Uterus (tissue), 4 donors: ENCODE results near the gene CFAP20DC. TPM values are rescaled to one million over a fixed set of nuclear protein-coding genes. Genes with fewer than 3 reads are reported as not detected.

Source experiments
- DNase-seq, 2 donors: peaks; one replicate each; pipeline ENCODE4 v3.0.0-alpha.2; 2019 to 2020
- H3K27ac ChIP-seq, 2 donors: fragments of 200-600 bp; sonication (generic); 1 replicate in 1 of 2; 2 replicates in 1 of 2; pipeline ENCODE4 v1.5.1; 2016 to 2018
- H3K27me3 ChIP-seq, 2 donors: fragments of 200-600 bp; sonication (generic); one replicate each; pipeline ENCODE4 v1.5.1; 2018 to 2019; ENCODE audit warnings: control low read depth in 1 of 2
- H3K36me3 ChIP-seq, 2 donors: fragments of 200-600 bp; sonication (generic); one replicate each; pipeline ENCODE4 v1.5.1; 2019; ENCODE audit warnings: control low read depth in 1 of 2
- H3K4me1 ChIP-seq, 2 donors: fragments of 200-600 bp; sonication (generic); one replicate each; pipeline ENCODE4 v1.5.1; 2018 to 2019; ENCODE audit warnings: control low read depth in 1 of 2
- H3K4me3 ChIP-seq, 2 donors: fragments of 200-600 bp; sonication (generic); 1 replicate in 1 of 2; 2 replicates in 1 of 2; pipeline ENCODE4 v1.5.1; 2018 to 2019; ENCODE audit warnings: mild to moderate bottlenecking in 1 of 2
- H3K9me3 ChIP-seq, 2 donors: fragments of 200-600 bp; sonication (generic); one replicate each; pipeline ENCODE4 v1.5.1; 2019; ENCODE audit warnings: control low read depth in 1 of 2
- POLR2A ChIP-seq, 2 donors: fragments of 450-650 bp; IDR thresholded peaks; one replicate each; pipeline ENCODE4 v1.6.1; 2016; ENCODE audit warnings: antibody characterized with exemption in 2 of 2, mild to moderate bottlenecking in 1 of 2, moderate library complexity in 1 of 2
- intact Hi-C: fragments of 100-400 bp; cut with DNase I; formaldehyde crosslinking; loops from one replicate; pipeline ENCODE4 v1.15.1; 2023; ENCODE audit warnings: low total_unique reads
- total RNA-seq, 4 donors: library from RNA; depleted of rRNA in 3 of 4; stranded (reverse); fragments of >200 nt in 3 of 4; gene quantifications; one replicate each; pipeline versions ENCODE4 v1.1.0 to v1.2.4, GENCODE V29; 2014 to 2023
- TF ChIP-seq, protein P1 (sequence below), 4 experiments: fragments of 200-600 bp in 2 of 4; fragments of 450-650 bp in 2 of 4; sonication (generic) in 2 of 4; IDR thresholded peaks; one replicate each; pipeline ENCODE4 v1.5.1; 2016 to 2019; ENCODE audit warnings: antibody characterized with exemption in 4 of 4, mild to moderate bottlenecking in 2 of 4, moderate library complexity in 1 of 4
- donor health status: DM: yes; HTN: yes; CAD: no.

The CFAP20DC gene
- total RNA-seq, 4 donors from 2014 or later: under 0.01 to 5.1 TPM; not detected in 2

GRCh38 chr3:58993547-58993946 is 56.3 kb downstream of the CFAP20DC start:
- no peak for DNase-seq
- Histone ChIP-seq H3K36me3 (no peaks in the 10 kb centered on the region), H3K4me3 (no peak overlapping the region), H3K27me3 (no peaks in the 10 kb centered on the region), H3K4me1 (no peaks in the 10 kb centered on the region), H3K9me3 (no peaks in the 10 kb centered on the region), H3K27ac (no peak overlapping the region)
- intact Hi-C loops: no loop called here
- TF ChIP-seq, protein P1, sequence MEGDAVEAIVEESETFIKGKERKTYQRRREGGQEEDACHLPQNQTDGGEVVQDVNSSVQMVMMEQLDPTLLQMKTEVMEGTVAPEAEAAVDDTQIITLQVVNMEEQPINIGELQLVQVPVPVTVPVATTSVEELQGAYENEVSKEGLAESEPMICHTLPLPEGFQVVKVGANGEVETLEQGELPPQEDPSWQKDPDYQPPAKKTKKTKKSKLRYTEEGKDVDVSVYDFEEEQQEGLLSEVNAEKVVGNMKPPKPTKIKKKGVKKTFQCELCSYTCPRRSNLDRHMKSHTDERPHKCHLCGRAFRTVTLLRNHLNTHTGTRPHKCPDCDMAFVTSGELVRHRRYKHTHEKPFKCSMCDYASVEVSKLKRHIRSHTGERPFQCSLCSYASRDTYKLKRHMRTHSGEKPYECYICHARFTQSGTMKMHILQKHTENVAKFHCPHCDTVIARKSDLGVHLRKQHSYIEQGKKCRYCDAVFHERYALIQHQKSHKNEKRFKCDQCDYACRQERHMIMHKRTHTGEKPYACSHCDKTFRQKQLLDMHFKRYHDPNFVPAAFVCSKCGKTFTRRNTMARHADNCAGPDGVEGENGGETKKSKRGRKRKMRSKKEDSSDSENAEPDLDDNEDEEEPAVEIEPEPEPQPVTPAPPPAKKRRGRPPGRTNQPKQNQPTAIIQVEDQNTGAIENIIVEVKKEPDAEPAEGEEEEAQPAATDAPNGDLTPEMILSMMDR (IDR thresholded peaks at IDR 0.05): no peak

- no peak for TF ChIP-seq POLR2A (IDR thresholded peaks at IDR 0.05)
- TF ChIP-seq, protein P1 (IDR thresholded peaks at IDR 0.05): no peak
- DNase-seq: no peak
- Histone ChIP-seq H3K4me1 (no peaks in the 10 kb centered on the region), H3K36me3 (no peaks in the 10 kb centered on the region), H3K4me3 (no peak overlapping the region), H3K27me3 (no peaks in the 10 kb centered on the region), H3K27ac (no peak overlapping the region), H3K9me3 (no peaks in the 10 kb centered on the region)
- intact Hi-C loops: no loop called here
Observed at GRCh38 chr3:58991623-58992022, 58.2 kb downstream of the CFAP20DC start.

DNA sequence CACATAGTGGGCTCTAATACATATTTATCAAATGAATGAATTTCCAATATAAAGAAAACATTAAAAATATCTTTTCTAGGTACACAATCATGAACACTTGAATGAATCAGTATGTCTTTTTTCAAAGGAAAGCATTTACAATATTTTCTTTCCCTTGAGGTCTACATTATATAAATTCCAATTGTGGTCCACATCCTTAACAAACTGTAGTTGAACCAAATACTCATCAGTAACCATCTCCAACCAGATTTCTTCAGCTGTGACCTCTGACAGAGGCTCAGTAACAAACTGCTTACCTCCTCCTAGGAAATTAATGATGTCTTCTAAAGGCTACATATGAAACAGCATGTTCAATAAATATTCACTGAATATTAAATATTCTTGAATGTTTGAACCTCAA is 58.8 kb downstream of the CFAP20DC start:
- Histone ChIP-seq H3K36me3 (no peaks in the 10 kb centered on the region), H3K4me1 (no peaks in the 10 kb centered on the region), H3K9me3 (no peaks in the 10 kb centered on the region), H3K4me3 (no peak overlapping the region), H3K27me3 (no peaks in the 10 kb centered on the region), H3K27ac (no peak overlapping the region)
- TF ChIP-seq, protein P1 (IDR thresholded peaks at IDR 0.05): no peak
- TF ChIP-seq POLR2A (IDR thresholded peaks at IDR 0.05): no peak
- DNase-seq: no peak
- intact Hi-C loops: no loop called here

GRCh38 chr3:58989955-58990354 is 59.9 kb downstream of the CFAP20DC start:
- Histone ChIP-seq H3K4me3 (no peak overlapping the region), H3K27ac (no peak overlapping the region), H3K9me3 (no peaks in the 10 kb centered on the region), H3K27me3 (no peaks in the 10 kb centered on the region), H3K36me3 (no peaks in the 10 kb centered on the region), H3K4me1 (no peaks in the 10 kb centered on the region)
- intact Hi-C loops: no loop called here
- no peak for TF ChIP-seq POLR2A (IDR thresholded peaks at IDR 0.05)
- TF ChIP-seq, protein P1 (IDR thresholded peaks at IDR 0.05): no peak
- DNase-seq: no peak

DNA sequence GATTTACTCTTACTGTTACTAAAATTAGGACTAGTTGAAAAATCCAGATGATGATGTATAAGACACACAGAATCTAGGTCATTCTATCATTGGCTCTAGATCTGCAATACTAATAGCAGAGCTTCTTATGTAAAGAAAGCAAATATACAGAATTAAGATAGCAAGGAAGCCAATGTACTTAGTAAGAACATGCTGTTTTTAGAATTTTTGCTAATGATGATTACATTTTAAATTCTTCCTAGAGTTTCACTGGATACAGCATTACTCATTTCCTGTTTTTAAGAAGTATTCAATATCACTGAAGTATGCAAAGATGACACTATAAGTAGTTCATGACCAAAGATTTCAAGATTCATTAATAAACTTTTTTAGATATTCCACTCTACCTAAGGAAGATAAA is 60.7 kb downstream of the CFAP20DC start:
- no peak overlapping the region for H3K27ac ChIP-seq
- TF ChIP-seq, protein P1 (IDR thresholded peaks at IDR 0.05): no peak
- no peak for TF ChIP-seq POLR2A (IDR thresholded peaks at IDR 0.05)
- no peaks in the 10 kb centered on the region for H3K36me3 ChIP-seq
- H3K4me3 ChIP-seq: no peak overlapping the region
- intact Hi-C loops: no loop called here
- no peak for DNase-seq
- no peaks in the 10 kb centered on the region for H3K9me3 ChIP-seq
- H3K27me3 ChIP-seq: no peaks in the 10 kb centered on the region
- no peaks in the 10 kb centered on the region for H3K4me1 ChIP-seq
